SU-DHL-6 (cell line): Measurements from ENCODE around the gene TRIM10.

Experiments used
- CTCF ChIP-seq: fragments of 200-600 bp; sonication (generic); IDR thresholded peaks from one replicate; pipeline ENCODE4 v1.5.1; 2017; ENCODE audit warnings: antibody characterized with exemption, mild to moderate bottlenecking, low read length, moderate library complexity; ENCODE audit not compliant: insufficient read depth, poor library complexity, severe bottlenecking
- EZH2phosphoT487 ChIP-seq: fragments of 200-600 bp; sonication (generic), shearing (Covaris generic); conservative IDR thresholded peaks from 2 replicates; pipeline ENCODE4 v1.6.1; 2018; ENCODE audit warnings: mild to moderate bottlenecking, antibody characterized with exemption, low read length, moderate library complexity, mixed read lengths

DNA sequence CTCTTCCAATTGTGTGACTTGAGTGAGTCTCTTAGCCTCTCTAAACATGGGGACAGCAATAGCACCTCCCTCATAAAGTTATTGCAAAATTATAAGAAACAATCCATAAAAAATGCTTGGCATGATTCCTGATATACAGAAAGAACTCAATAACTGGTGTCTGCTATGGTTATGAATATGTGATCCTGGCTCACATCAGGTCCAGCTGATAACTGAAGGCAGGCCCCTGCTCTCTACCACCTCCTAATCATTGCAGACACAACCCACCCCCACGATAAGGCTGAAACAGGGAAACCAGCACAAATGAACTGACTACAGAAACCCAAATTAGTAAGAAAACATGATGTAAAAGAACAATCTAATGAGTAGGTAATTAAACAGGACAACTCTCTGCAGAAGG, 7.7 kb upstream of the TRIM10 start:
- no peak for TF ChIP-seq CTCF
- TF ChIP-seq EZH2phosphoT487: no peak
